ENCODE data around the gene CACNA1C.

DNA sequence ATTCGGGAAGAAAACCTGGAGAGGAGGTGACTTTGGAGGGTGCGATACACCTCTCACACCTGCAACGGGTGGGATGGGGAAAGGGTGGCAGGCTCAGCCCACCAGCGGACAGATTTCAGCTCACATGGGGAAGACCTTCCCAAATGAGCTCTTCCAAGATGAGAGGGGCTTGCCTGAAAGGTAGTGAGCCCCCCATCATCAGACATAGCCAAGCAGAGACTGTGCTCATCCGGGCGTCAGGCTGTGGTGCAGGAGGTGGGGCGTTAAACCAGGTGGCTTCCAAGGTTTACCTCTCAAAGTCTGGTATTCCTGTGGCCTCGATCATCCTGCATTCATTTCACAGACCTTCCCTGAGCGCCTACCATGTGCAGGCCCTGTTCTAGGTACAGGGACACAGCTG, 636.6 kb downstream of the CACNA1C start:
- TF ChIP-seq, protein P1, sequence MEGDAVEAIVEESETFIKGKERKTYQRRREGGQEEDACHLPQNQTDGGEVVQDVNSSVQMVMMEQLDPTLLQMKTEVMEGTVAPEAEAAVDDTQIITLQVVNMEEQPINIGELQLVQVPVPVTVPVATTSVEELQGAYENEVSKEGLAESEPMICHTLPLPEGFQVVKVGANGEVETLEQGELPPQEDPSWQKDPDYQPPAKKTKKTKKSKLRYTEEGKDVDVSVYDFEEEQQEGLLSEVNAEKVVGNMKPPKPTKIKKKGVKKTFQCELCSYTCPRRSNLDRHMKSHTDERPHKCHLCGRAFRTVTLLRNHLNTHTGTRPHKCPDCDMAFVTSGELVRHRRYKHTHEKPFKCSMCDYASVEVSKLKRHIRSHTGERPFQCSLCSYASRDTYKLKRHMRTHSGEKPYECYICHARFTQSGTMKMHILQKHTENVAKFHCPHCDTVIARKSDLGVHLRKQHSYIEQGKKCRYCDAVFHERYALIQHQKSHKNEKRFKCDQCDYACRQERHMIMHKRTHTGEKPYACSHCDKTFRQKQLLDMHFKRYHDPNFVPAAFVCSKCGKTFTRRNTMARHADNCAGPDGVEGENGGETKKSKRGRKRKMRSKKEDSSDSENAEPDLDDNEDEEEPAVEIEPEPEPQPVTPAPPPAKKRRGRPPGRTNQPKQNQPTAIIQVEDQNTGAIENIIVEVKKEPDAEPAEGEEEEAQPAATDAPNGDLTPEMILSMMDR (IDR thresholded peaks at IDR 0.05; ENCODE audit: borderline replicate concordance, extremely low read depth, low read length, poor library complexity, severe bottlenecking): no peak
- no peak for TF ChIP-seq EZH2 (IDR thresholded peaks at IDR 0.05; ENCODE audit: borderline replicate concordance, low read depth, low read length, severe bottlenecking)

All from DND-41 (cell line).